Measurements from ENCODE around the gene ATP6V0B.

The ATP6V0B gene

GRCh38 chr1:44016890-44017400, 42.2 kb downstream of the ATP6V0B start:
- no peak overlapping the region for H3K4me3 ChIP-seq (ENCODE audit: low read length)
- H3K9me3 ChIP-seq (ENCODE audit: control insufficient read depth, low read depth, low read length): no peaks in the 10 kb centered on the region
- no peak overlapping the region for H3K9ac ChIP-seq (ENCODE audit: low read length)
- no peaks in the 10 kb centered on the region for H3K27me3 ChIP-seq (ENCODE audit: control insufficient read depth, insufficient read depth, low read length)
- peaks cover 19% of the 10 kb centered on the region for H3K36me3 ChIP-seq (ENCODE audit: control insufficient read depth, low read depth, low read length)
- peaks cover 3% of the 10 kb centered on the region for H3K4me1 ChIP-seq (ENCODE audit: control insufficient read depth, low read depth, low read length)
- H3K27ac ChIP-seq (ENCODE audit: low read length): no peak overlapping the region

GRCh38 chr1:44019466-44019948, 44.7 kb downstream of the ATP6V0B start:
- Histone ChIP-seq H3K27ac (ENCODE audit: low read length) (no peak overlapping the region), H3K9ac (ENCODE audit: low read length) (no peak overlapping the region), H3K36me3 (ENCODE audit: control insufficient read depth, low read depth, low read length) (peaks cover 19% of the 10 kb centered on the region), H3K4me3 (ENCODE audit: low read length) (no peak overlapping the region), H3K4me1 (ENCODE audit: control insufficient read depth, low read depth, low read length) (peaks cover 3% of the 10 kb centered on the region), H3K9me3 (ENCODE audit: control insufficient read depth, low read depth, low read length) (no peaks in the 10 kb centered on the region), H3K27me3 (ENCODE audit: control insufficient read depth, insufficient read depth, low read length) (no peaks in the 10 kb centered on the region)

DNA sequence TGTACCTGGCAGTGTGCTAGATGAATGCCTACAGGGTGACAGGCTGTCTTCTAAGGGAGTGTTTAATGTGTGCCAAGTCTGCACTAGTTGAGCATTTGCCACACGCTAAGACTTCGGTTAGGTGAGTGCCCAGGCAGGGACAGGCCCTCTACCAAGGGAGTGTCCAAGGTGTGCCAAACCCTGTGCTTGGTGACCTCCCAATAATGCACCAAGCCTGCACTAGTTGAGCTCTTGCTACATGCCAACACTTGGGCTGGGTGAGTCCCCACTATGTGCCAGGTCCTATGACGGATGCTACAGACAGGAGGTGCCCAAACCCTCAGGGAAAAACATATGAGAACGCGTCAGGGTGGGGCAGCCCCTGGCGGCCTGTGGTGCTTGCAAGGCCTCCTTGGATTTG, 45.7 kb downstream of the ATP6V0B start:
- peaks cover 3% of the 10 kb centered on the region for H3K4me1 ChIP-seq (ENCODE audit: control insufficient read depth, low read depth, low read length)
- H3K9ac ChIP-seq (ENCODE audit: low read length): no peak overlapping the region
- no peak overlapping the region for H3K27ac ChIP-seq (ENCODE audit: low read length)
- no peaks in the 10 kb centered on the region for H3K27me3 ChIP-seq (ENCODE audit: control insufficient read depth, insufficient read depth, low read length)
- no peaks in the 10 kb centered on the region for H3K9me3 ChIP-seq (ENCODE audit: control insufficient read depth, low read depth, low read length)
- no peak overlapping the region for H3K4me3 ChIP-seq (ENCODE audit: low read length)
- H3K36me3 ChIP-seq (ENCODE audit: control insufficient read depth, low read depth, low read length): peaks cover 19% of the 10 kb centered on the region

DNA sequence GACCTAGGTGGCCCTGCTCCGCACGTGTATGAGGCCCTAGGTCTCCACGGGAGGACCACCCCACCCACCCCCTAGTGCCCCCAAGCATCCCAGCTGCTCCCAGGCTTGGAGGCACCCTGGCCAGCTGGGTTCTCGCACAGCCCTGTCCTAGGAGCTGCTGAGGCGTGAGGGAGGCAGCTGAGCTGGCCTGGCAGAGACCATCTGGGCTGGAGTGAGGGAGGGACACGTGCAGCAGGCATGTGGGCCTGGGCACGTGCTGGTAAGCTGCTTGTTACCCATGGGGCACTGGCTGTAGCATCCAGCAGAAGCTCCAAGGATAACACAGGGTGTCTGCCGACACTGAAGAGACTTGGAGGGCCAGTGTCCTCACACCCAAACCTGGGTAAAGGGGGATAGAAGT, 46.4 kb downstream of the ATP6V0B start:
- Histone ChIP-seq H3K27me3 (ENCODE audit: control insufficient read depth, insufficient read depth, low read length) (no peaks in the 10 kb centered on the region), H3K9ac (ENCODE audit: low read length) (no peak overlapping the region), H3K4me3 (ENCODE audit: low read length) (no peak overlapping the region), H3K27ac (ENCODE audit: low read length) (no peak overlapping the region), H3K9me3 (ENCODE audit: control insufficient read depth, low read depth, low read length) (no peaks in the 10 kb centered on the region), H3K36me3 (ENCODE audit: control insufficient read depth, low read depth, low read length) (peaks cover 19% of the 10 kb centered on the region), H3K4me1 (ENCODE audit: control insufficient read depth, low read depth, low read length) (peaks cover 6% of the 10 kb centered on the region)

DNA sequence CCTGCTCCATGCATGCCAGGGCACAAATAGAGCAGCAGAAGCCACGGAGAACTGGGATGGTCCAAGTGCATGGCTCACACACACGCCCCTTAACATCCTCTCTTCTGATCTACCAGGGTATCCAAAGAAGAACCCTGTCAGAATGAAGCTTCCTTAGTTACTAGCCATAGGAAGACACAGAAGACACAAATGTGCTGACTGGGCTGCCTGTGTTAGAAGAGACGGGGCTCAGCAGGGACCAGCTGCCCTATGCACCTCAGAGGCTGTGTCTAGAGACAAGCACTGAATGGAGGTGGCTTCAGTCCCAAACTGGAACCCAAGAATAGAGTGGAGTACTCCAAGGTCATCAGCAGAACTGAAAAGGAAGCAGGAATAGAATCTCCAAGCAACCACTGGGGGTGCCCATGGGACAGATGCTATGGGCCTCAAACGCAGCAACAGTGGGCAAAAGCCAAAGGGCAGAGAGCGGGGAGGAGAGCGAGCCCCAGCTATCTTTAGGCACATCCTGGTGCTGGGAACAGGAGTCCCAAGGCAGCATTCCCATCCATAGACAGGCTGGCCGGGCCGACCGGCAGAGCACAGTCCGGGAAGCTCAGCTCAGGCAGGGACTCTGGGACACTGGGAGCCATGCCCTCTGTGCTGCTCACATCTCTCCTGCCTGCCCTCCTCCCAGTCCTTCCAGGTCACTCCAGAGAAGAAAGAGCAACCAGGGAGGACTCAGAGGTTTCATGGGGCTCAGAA, 47.0 kb downstream of the ATP6V0B start:
- H3K27me3 ChIP-seq (ENCODE audit: control insufficient read depth, insufficient read depth, low read length): no peaks in the 10 kb centered on the region
- H3K27ac ChIP-seq (ENCODE audit: low read length): no peak overlapping the region
- H3K36me3 ChIP-seq (ENCODE audit: control insufficient read depth, low read depth, low read length): peaks cover 19% of the 10 kb centered on the region
- H3K4me3 ChIP-seq (ENCODE audit: low read length): no peak overlapping the region
- peaks cover 6% of the 10 kb centered on the region for H3K4me1 ChIP-seq (ENCODE audit: control insufficient read depth, low read depth, low read length)
- no peaks in the 10 kb centered on the region for H3K9me3 ChIP-seq (ENCODE audit: control insufficient read depth, low read depth, low read length)
- H3K9ac ChIP-seq (ENCODE audit: low read length): no peak overlapping the region

GRCh38 chr1:44024031-44024902, 49.5 kb downstream of the ATP6V0B start:
- Histone ChIP-seq H3K4me3 (ENCODE audit: low read length) (no peak overlapping the region), H3K27me3 (ENCODE audit: control insufficient read depth, insufficient read depth, low read length) (no peaks in the 10 kb centered on the region), H3K27ac (ENCODE audit: low read length) (no peak overlapping the region), H3K4me1 (ENCODE audit: control insufficient read depth, low read depth, low read length) (peaks cover 6% of the 10 kb centered on the region), H3K9ac (ENCODE audit: low read length) (no peak overlapping the region), H3K36me3 (ENCODE audit: control insufficient read depth, low read depth, low read length) (peaks cover 12% of the 10 kb centered on the region), H3K9me3 (ENCODE audit: control insufficient read depth, low read depth, low read length) (no peaks in the 10 kb centered on the region)

DNA sequence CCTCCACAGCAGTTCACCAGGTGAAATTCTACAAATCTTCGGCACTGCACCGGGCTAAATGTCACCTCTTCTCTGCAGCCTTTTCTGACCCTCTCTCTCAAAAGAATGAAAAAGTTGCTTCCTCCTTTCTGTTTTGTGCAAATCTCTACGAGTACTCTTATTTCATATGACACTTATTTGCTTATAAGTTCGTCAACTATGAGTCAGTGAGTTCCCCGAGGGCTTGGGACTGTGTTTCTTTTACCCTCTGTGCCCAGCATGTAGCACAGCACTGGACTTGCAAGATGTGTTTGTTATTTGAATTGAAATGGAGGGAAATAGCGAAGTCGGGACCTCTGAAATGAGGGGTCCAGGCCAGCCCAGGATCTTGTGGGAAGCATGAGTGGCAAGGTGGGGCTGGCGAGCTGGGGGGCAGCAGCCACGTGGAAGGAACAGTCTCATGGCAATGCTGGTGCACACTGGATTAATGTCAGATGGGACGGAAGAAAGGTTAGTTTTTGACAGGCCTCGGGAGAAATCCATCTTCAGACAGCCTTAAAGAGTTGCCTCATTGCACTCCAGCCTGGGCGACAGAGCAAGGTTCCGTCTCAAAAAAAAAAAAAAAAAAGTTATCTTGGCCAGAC, 50.3 kb downstream of the ATP6V0B start:
- H3K4me3 ChIP-seq (ENCODE audit: low read length): no peak overlapping the region

GRCh38 chr1:44025816-44026215, 51.1 kb downstream of the ATP6V0B start:
- Histone ChIP-seq H3K36me3 (ENCODE audit: control insufficient read depth, low read depth, low read length) (peaks cover 3% of the 10 kb centered on the region), H3K9me3 (ENCODE audit: control insufficient read depth, low read depth, low read length) (no peaks in the 10 kb centered on the region), H3K4me3 (ENCODE audit: low read length) (no peak overlapping the region), H3K9ac (ENCODE audit: low read length) (no peak overlapping the region), H3K27ac (ENCODE audit: low read length) (no peak overlapping the region), H3K27me3 (ENCODE audit: control insufficient read depth, insufficient read depth, low read length) (no peaks in the 10 kb centered on the region), H3K4me1 (ENCODE audit: control insufficient read depth, low read depth, low read length) (peaks cover 4% of the 10 kb centered on the region)

More for the DNA sequence above, 50.3 kb downstream of the ATP6V0B start:
- no peak overlapping the region for H3K27ac ChIP-seq (ENCODE audit: low read length)
- peaks cover 10% of the 10 kb centered on the region for H3K36me3 ChIP-seq (ENCODE audit: control insufficient read depth, low read depth, low read length)
- H3K27me3 ChIP-seq (ENCODE audit: control insufficient read depth, insufficient read depth, low read length): no peaks in the 10 kb centered on the region
- no peaks in the 10 kb centered on the region for H3K9me3 ChIP-seq (ENCODE audit: control insufficient read depth, low read depth, low read length)
- no peak overlapping the region for H3K9ac ChIP-seq (ENCODE audit: low read length)
- peaks cover 5% of the 10 kb centered on the region for H3K4me1 ChIP-seq (ENCODE audit: control insufficient read depth, low read depth, low read length)

- H3K4me1 ChIP-seq (ENCODE audit: control insufficient read depth, low read depth, low read length): peaks cover 11% of the 10 kb centered on the region
- no peaks in the 10 kb centered on the region for H3K27me3 ChIP-seq (ENCODE audit: control insufficient read depth, insufficient read depth, low read length)
- H3K36me3 ChIP-seq (ENCODE audit: control insufficient read depth, low read depth, low read length): no peaks in the 10 kb centered on the region
Observed at GRCh38 chr1:44027320-44027719, 52.6 kb downstream of the ATP6V0B start.

More at GRCh38 chr1:44027320-44027719, 52.6 kb downstream of the ATP6V0B start:
- Histone ChIP-seq H3K27ac (ENCODE audit: low read length) (no peak overlapping the region), H3K4me3 (ENCODE audit: low read length) (no peak overlapping the region), H3K9me3 (ENCODE audit: control insufficient read depth, low read depth, low read length) (no peaks in the 10 kb centered on the region), H3K9ac (ENCODE audit: low read length) (no peak overlapping the region)
